Neural cell (in vitro differentiated cells): ENCODE data around the gene RSPH9. TPM values are rescaled to one million over a fixed set of nuclear protein-coding genes. Genes with fewer than 3 reads are reported as not detected.

ENCODE experiments used
- H2AFZ ChIP-seq: fragments of 200-600, 300-800 bp; sonication (generic), shearing (Covaris generic); 2 replicates; pipeline ENCODE4 v1.6.0; 2014; ENCODE audit warnings: low read depth, mild to moderate bottlenecking, antibody characterized with exemption, low read length, moderate library complexity
- H3F3A ChIP-seq: fragments of 200-600 bp; shearing (Covaris generic); 2 replicates; pipeline ENCODE4 v1.6.1; 2016; ENCODE audit warnings: mild to moderate bottlenecking, moderate library complexity, mixed read lengths, antibody characterized with exemption, low read length; ENCODE audit not compliant: insufficient read depth, poor library complexity, severe bottlenecking
- H3K27ac ChIP-seq: fragments of 200-600, 300-800 bp; sonication (generic), shearing (Covaris generic); 2 replicates; pipeline ENCODE4 v1.5.1; 2014; ENCODE audit warnings: mild to moderate bottlenecking, low read length, moderate library complexity
- H3K27me3 ChIP-seq: fragments of 300-800, 200-600 bp; sonication (generic), shearing (Covaris generic); 2 replicates; pipeline ENCODE4 v1.6.0; 2014; ENCODE audit warnings: mild to moderate bottlenecking, low read depth, low read length, moderate library complexity; ENCODE audit not compliant: insufficient read depth
- H3K36me3 ChIP-seq: fragments of 300-800, 200-600 bp; sonication (generic), shearing (Covaris generic); 2 replicates; pipeline ENCODE4 v1.5.1; 2014; ENCODE audit warnings: mild to moderate bottlenecking, antibody characterized with exemption, low read length, moderate library complexity; ENCODE audit not compliant: insufficient read depth
- H3K4me2 ChIP-seq: fragments of 300-800, 200-600 bp; sonication (generic), shearing (Covaris generic); 2 replicates; pipeline ENCODE4 v1.6.0; 2014; ENCODE audit warnings: mild to moderate bottlenecking, low read length
- H3K4me3 ChIP-seq: fragments of 300-800, 200-600 bp; sonication (generic), shearing (Covaris generic); 2 replicates; pipeline ENCODE4 v1.5.1; 2014; ENCODE audit warnings: mild to moderate bottlenecking, low read length, moderate library complexity
- H3K79me2 ChIP-seq: fragments of 200-600 bp; shearing (Covaris generic); replicated peaks from 2 replicates; pipeline ENCODE4 v1.6.0; 2014; ENCODE audit warnings: mild to moderate bottlenecking, low read length, moderate library complexity; ENCODE audit not compliant: insufficient read depth
- H3K9ac ChIP-seq: fragments of 300-800, 200-600 bp; sonication (generic), shearing (Covaris generic); 2 replicates; pipeline ENCODE4 v1.6.1; 2016; ENCODE audit warnings: mild to moderate bottlenecking, low read length, mixed read lengths
- H3K9me2 ChIP-seq: fragments of 200-600 bp; shearing (Covaris generic); 2 replicates; pipeline ENCODE4 v1.6.1; 2016; ENCODE audit warnings: mild to moderate bottlenecking, low read length, mixed read lengths; ENCODE audit not compliant: insufficient read depth
- H3K9me3 ChIP-seq: fragments of 200-600, 300-800 bp; sonication (generic), shearing (Covaris generic); 2 replicates; pipeline ENCODE4 v1.6.1; 2016; ENCODE audit warnings: mild to moderate bottlenecking, mixed run types, low read length, moderate library complexity, mixed read lengths
- H4K20me1 ChIP-seq: fragments of 200-600 bp; shearing (Covaris generic); 2 replicates; pipeline ENCODE4 v1.6.1; 2016; ENCODE audit warnings: mild to moderate bottlenecking, mixed run types; ENCODE audit not compliant: insufficient read depth
- CTCF ChIP-seq: fragments of 450-650 bp; IDR thresholded peaks from 2 replicates; pipeline ENCODE4 v1.5.1; 2014; ENCODE audit warnings: antibody characterized with exemption, mild to moderate bottlenecking, moderate library complexity; ENCODE audit not compliant: poor library complexity, severe bottlenecking
- EP300 ChIP-seq: fragments of 450-650 bp; conservative IDR thresholded peaks from 2 replicates; pipeline ENCODE4 v1.6.1; 2014; ENCODE audit warnings: antibody characterized with exemption, mild to moderate bottlenecking, moderate library complexity; ENCODE audit not compliant: poor library complexity, severe bottlenecking
- MXI1 ChIP-seq: fragments of 450-650 bp; conservative IDR thresholded peaks from 2 replicates; pipeline ENCODE4 v1.6.1; 2014; ENCODE audit warnings: antibody characterized with exemption, mild to moderate bottlenecking; ENCODE audit not compliant: poor library complexity, severe bottlenecking
- POLR2AphosphoS5 ChIP-seq: IDR thresholded peaks from 2 replicates; pipeline ENCODE4 v1.6.1; 2012
- RAD21 ChIP-seq: fragments of 450-650 bp; conservative IDR thresholded peaks from 2 replicates; pipeline ENCODE4 v1.6.1; 2014; ENCODE audit warnings: antibody characterized with exemption, mild to moderate bottlenecking, moderate library complexity
- REST ChIP-seq: IDR thresholded peaks from 2 replicates; pipeline ENCODE4 v1.6.1; 2012; ENCODE audit warnings: borderline replicate concordance
- SMC3 ChIP-seq: fragments of 450-650 bp; conservative IDR thresholded peaks from 2 replicates; pipeline ENCODE4 v1.6.1; 2014; ENCODE audit warnings: antibody characterized with exemption, mild to moderate bottlenecking, moderate library complexity; ENCODE audit not compliant: poor library complexity
- TAF1 ChIP-seq: IDR thresholded peaks from 2 replicates; pipeline ENCODE4 v1.6.1; 2012; ENCODE audit warnings: low read depth
- polyA plus RNA-seq: library from polyadenylated mRNA; depleted of rRNA; stranded (reverse); fragments of >200 nt; gene quantifications from 2 replicates; pipeline ENCODE4 v1.2.3, GENCODE V29; 2014

The RSPH9 gene
- polyA plus RNA-seq, 1 donor from 2014 or later: 0.88 TPM

- no peaks in the 10 kb centered on the region for H3K27me3 ChIP-seq
Observed at GRCh38 chr6:43715056-43715788, 70.4 kb downstream of the RSPH9 start.

GRCh38 chr6:43716099-43716498, 71.3 kb downstream of the RSPH9 start:
- H3K27me3 ChIP-seq: no peaks in the 10 kb centered on the region
- H3K9ac ChIP-seq: no peak overlapping the region
- no peaks in the 10 kb centered on the region for H3K9me3 ChIP-seq
- no peaks in the 10 kb centered on the region for H3K36me3 ChIP-seq
- no peaks in the 10 kb centered on the region for H3K9me2 ChIP-seq
- no peak overlapping the region for H3K4me2 ChIP-seq
- no peaks in the 10 kb centered on the region for H3F3A ChIP-seq
- H3K27ac ChIP-seq: no peak overlapping the region
- no peak overlapping the region for H3K4me3 ChIP-seq
- H4K20me1 ChIP-seq: no peaks in the 10 kb centered on the region
- no peak overlapping the region for H2AFZ ChIP-seq
- no peaks in the 10 kb centered on the region for H3K79me2 ChIP-seq
- TF ChIP-seq CTCF (no peak), TAF1 (no peak), SMC3 (no peak), POLR2AphosphoS5 (no peak), EP300 (no peak), REST (no peak), RAD21 (no peak)

More at GRCh38 chr6:43715056-43715788, 70.4 kb downstream of the RSPH9 start:
- Histone ChIP-seq H3K36me3 (no peaks in the 10 kb centered on the region), H3K4me2 (no peak overlapping the region), H3K79me2 (no peaks in the 10 kb centered on the region), H3F3A (no peaks in the 10 kb centered on the region), H3K9me3 (no peaks in the 10 kb centered on the region), H3K4me3 (no peak overlapping the region), H4K20me1 (no peaks in the 10 kb centered on the region), H2AFZ (no peak overlapping the region), H3K9me2 (no peaks in the 10 kb centered on the region), H3K27ac (no peak overlapping the region), H3K9ac (no peak overlapping the region)
- TF ChIP-seq MXI1 (no peak), EP300 (no peak), CTCF (no peak), REST (no peak)
